ENCODE measurements around the gene CDC7. TPM values are rescaled to one million over a fixed set of nuclear protein-coding genes. Genes with fewer than 3 reads are reported as not detected.

CDC7 gene
- total and polyA plus RNA-seq, 9 of the 15 experiments (the other 6 are each of a cell fraction or from before 2014, with no cell fraction given): 22.3 to 66.8 (median 44.2) TPM

- TF ChIP-seq IFI16 (CRISPR knock-in tag; IDR thresholded peaks at IDR 0.05) (no peak), TCF3 (CRISPR knock-in tag; IDR thresholded peaks at IDR 0.05) (no peak), ZNF140 (CRISPR knock-in tag; IDR thresholded peaks at IDR 0.05) (no peak), SFPQ (IDR thresholded peaks at IDR 0.05; ENCODE audit: low read depth, low read length) (no peak), BDP1 (IDR thresholded peaks at IDR 0.05; ENCODE audit: insufficient read depth, insufficient read length) (no peak), ZNF778 (CRISPR knock-in tag; IDR thresholded peaks at IDR 0.05) (no peak), ETV5 (CRISPR knock-in tag; IDR thresholded peaks at IDR 0.05; ENCODE audit: low read depth) (no peak), ZNF197 (CRISPR knock-in tag; IDR thresholded peaks at IDR 0.05; ENCODE audit: low read depth) (no peak), ZKSCAN1 (IDR thresholded peaks at IDR 0.05; ENCODE audit: low read depth, low read length) (no peak), ESRRA (IDR thresholded peaks at IDR 0.05; ENCODE audit: borderline replicate concordance, low read depth) (no peak), SRSF1 (IDR thresholded peaks at IDR 0.05; ENCODE audit: low read depth, low read length) (no peak), ZBTB34 (CRISPR knock-in tag; IDR thresholded peaks at IDR 0.05) (no peak), SNRNP70 (optimal IDR thresholded peaks at IDR 0.05; ENCODE audit: low read depth, low read length) (no peak), CBFB (CRISPR knock-in tag; IDR thresholded peaks at IDR 0.05) (no peak), CREBBP (IDR thresholded peaks at IDR 0.05; ENCODE audit: low read depth, low read length) (no peak), ZNF175 (CRISPR knock-in tag; IDR thresholded peaks at IDR 0.05; ENCODE audit: low read depth) (no peak), SUPT5H (IDR thresholded peaks at IDR 0.05) (no peak), ARID2 (IDR thresholded peaks at IDR 0.05) (0 out of 2 replicates have a peak, but pooled peaks have one; percentile 52), ZNF277 (CRISPR knock-in tag; IDR thresholded peaks at IDR 0.05; ENCODE audit: borderline replicate concordance) (no peak), ZNF324 (CRISPR knock-in tag; IDR thresholded peaks at IDR 0.05) (0 out of 2 replicates have a peak, but pooled peaks have one; percentile 21), GTF2F1 (IDR thresholded peaks at IDR 0.05; ENCODE audit: low read depth, low read length) (no peak), CTCFL (IDR thresholded peaks at IDR 0.05; ENCODE audit: borderline replicate concordance, insufficient read depth, low read depth, low read length, poor library complexity, severe bottlenecking) (peak; percentile 71)
Observed at GRCh38 chr1:91502672-91503184, 2.1 kb downstream of the CDC7 start (continued).
